Osteoblast (primary cell): ENCODE data around the gene IL17C. TPM values are rescaled to one million over a fixed set of nuclear protein-coding genes. Genes with fewer than 3 reads are reported as not detected.

ENCODE experiments used
- DNase-seq: peaks from one replicate; pipeline ENCODE4 v3.0.0; 2011; ENCODE audit warnings: low spot score, mixed read lengths; ENCODE audit not compliant: insufficient read length; ENCODE audit errors: missing footprints
- H2AFZ ChIP-seq: 2 replicates; pipeline ENCODE4 v1.6.0; 2011; ENCODE audit warnings: mild to moderate bottlenecking, low read length
- H3K27ac ChIP-seq: 2 replicates; pipeline ENCODE4 v1.5.1; 2011; ENCODE audit warnings: mild to moderate bottlenecking, low read depth, low read length, moderate library complexity
- H3K27me3 ChIP-seq: 2 replicates; pipeline ENCODE4 v1.6.0; 2012; ENCODE audit warnings: mild to moderate bottlenecking, control low read depth, inconsistent platforms, low read length, moderate library complexity; ENCODE audit not compliant: insufficient read depth
- H3K36me3 ChIP-seq: 2 replicates; pipeline ENCODE4 v1.5.1; 2011; ENCODE audit warnings: mild to moderate bottlenecking, low read length, control low read depth, moderate library complexity; ENCODE audit not compliant: insufficient read depth
- H3K4me1 ChIP-seq: 2 replicates; pipeline ENCODE4 v1.5.1; 2011; ENCODE audit warnings: mild to moderate bottlenecking, low read length, control low read depth, moderate library complexity; ENCODE audit not compliant: insufficient read depth
- H3K4me2 ChIP-seq: 2 replicates; pipeline ENCODE4 v1.6.0; 2011; ENCODE audit warnings: mild to moderate bottlenecking, low read length; ENCODE audit not compliant: insufficient read depth
- H3K4me3 ChIP-seq: fragments of 200-600 bp; sonication (generic); 3 replicates; pipeline ENCODE4 v1.5.1; 2012; ENCODE audit warnings: mild to moderate bottlenecking, low read length, inconsistent platforms; ENCODE audit not compliant: insufficient read depth
- H3K79me2 ChIP-seq: 2 replicates; pipeline ENCODE4 v1.6.0; 2012; ENCODE audit warnings: mild to moderate bottlenecking, low read length, control low read depth, inconsistent platforms; ENCODE audit not compliant: insufficient read depth
- H3K9me3 ChIP-seq: 2 replicates; pipeline ENCODE4 v1.5.1; 2011; ENCODE audit warnings: low read depth, low read length, control low read depth
- H4K20me1 ChIP-seq: 2 replicates; pipeline ENCODE4 v1.6.0; 2012; ENCODE audit warnings: mild to moderate bottlenecking, low read length, control low read depth; ENCODE audit not compliant: insufficient read depth
- total RNA-seq: library from RNA; depleted of rRNA; stranded (reverse); fragments of >200 nt; gene quantifications from 2 replicates; pipeline ENCODE4 v1.2.3, GENCODE V29; 2012
- TF ChIP-seq, protein P1 (sequence below): IDR thresholded peaks from 2 replicates; pipeline ENCODE4 v1.5.1; 2011; ENCODE audit warnings: mild to moderate bottlenecking, low read depth, low read length, moderate library complexity; ENCODE audit errors: extremely low read depth

IL17C gene
- total RNA-seq, 1 donor = under 0.01 TPM

DNA sequence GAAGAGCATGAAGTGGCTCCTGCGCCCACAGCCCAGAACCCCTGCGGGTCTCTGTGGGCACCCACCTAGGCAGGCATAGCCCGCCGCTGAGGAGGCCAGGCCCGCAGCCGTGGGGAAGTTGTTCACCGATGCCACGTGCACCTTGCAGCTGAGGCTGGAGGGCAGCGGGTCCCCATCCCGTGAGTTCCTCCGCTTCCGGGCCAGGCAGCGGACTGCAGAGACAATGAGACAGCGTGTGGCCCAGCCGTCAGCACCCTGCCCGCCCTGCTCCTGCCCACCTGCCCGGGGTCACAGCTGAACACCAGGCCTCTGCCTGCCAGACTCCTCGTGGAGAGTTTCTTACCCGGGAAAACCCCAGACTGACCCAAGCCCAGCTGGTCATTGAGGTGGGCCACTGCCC lies 19.0 kb downstream of the IL17C start:
- H3K79me2 ChIP-seq = peaks cover 31% of the 10 kb centered on the region
- H3K4me3 ChIP-seq = no peak overlapping the region
- TF ChIP-seq, protein P1, sequence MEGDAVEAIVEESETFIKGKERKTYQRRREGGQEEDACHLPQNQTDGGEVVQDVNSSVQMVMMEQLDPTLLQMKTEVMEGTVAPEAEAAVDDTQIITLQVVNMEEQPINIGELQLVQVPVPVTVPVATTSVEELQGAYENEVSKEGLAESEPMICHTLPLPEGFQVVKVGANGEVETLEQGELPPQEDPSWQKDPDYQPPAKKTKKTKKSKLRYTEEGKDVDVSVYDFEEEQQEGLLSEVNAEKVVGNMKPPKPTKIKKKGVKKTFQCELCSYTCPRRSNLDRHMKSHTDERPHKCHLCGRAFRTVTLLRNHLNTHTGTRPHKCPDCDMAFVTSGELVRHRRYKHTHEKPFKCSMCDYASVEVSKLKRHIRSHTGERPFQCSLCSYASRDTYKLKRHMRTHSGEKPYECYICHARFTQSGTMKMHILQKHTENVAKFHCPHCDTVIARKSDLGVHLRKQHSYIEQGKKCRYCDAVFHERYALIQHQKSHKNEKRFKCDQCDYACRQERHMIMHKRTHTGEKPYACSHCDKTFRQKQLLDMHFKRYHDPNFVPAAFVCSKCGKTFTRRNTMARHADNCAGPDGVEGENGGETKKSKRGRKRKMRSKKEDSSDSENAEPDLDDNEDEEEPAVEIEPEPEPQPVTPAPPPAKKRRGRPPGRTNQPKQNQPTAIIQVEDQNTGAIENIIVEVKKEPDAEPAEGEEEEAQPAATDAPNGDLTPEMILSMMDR = no peak
- DNase-seq = peak; percentile 57
- H3K27ac ChIP-seq = no peak overlapping the region
- H3K27me3 ChIP-seq = no peaks in the 10 kb centered on the region
- no peak overlapping the region for H2AFZ ChIP-seq
- no peaks in the 10 kb centered on the region for H3K9me3 ChIP-seq
- peaks cover 8% of the 10 kb centered on the region for H4K20me1 ChIP-seq
- no peak overlapping the region for H3K4me2 ChIP-seq
- peaks cover 8% of the 10 kb centered on the region for H3K36me3 ChIP-seq
- H3K4me1 ChIP-seq = peaks cover 3% of the 10 kb centered on the region

DNA sequence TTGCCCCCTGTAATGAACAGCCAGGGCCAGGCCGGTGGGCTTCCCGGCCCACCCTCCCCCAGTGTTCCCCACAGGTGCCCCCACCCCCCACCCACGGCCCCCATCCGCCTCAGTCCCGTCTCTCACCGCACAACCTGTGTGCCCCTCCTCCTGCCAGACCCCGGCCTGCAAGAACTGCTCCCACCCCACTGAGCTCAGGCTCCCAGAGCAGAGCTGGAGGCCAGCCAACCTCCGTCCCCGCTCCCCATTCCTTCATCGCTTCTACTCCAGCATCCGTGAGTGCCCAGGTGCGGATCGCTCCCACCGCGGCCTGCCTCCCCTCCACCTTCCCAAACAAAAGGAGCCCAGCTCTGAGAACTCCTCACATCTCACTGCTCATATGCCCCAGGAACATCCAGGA lies 20.3 kb downstream of the IL17C start:
- peaks cover 3% of the 10 kb centered on the region for H3K4me1 ChIP-seq
- no peak overlapping the region for H2AFZ ChIP-seq
- no peak overlapping the region for H3K4me2 ChIP-seq
- H3K36me3 ChIP-seq = peaks cover 8% of the 10 kb centered on the region
- TF ChIP-seq, protein P1 = no peak
- peaks cover 8% of the 10 kb centered on the region for H4K20me1 ChIP-seq
- no peaks in the 10 kb centered on the region for H3K9me3 ChIP-seq
- peak; percentile 83 for DNase-seq
- H3K27me3 ChIP-seq = no peaks in the 10 kb centered on the region
- H3K27ac ChIP-seq = no peak overlapping the region
- H3K79me2 ChIP-seq = peaks cover 42% of the 10 kb centered on the region
- H3K4me3 ChIP-seq = no peak overlapping the region

DNA sequence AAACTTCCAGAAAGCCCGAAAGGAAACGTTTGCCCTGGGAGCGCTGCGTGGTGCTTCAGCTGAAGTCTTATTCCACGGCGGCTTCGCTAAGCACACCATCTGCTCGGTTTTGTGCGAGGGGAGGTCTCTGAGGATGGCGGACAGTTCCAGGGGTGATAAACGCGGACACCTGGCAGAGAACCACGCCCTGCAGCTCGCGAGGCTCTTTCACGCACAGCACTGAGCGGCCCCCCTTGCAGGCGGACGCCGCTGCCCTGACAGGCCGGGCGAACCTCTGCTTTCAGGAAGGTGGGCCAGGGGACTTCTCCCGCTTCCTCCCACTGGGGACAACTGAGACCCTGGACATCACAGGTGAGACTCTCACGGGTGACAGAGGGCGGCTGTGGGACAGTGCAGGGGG lies 20.8 kb downstream of the IL17C start:
- Histone ChIP-seq H3K4me2 (no peak overlapping the region), H3K4me3 (no peak overlapping the region), H4K20me1 (peaks cover 8% of the 10 kb centered on the region), H3K4me1 (peaks cover 3% of the 10 kb centered on the region), H3K36me3 (peaks cover 8% of the 10 kb centered on the region), H3K27me3 (no peaks in the 10 kb centered on the region), H3K9me3 (no peaks in the 10 kb centered on the region), H3K27ac (no peak overlapping the region), H3K79me2 (peaks cover 46% of the 10 kb centered on the region), H2AFZ (no peak overlapping the region)
- DNase-seq = peak; percentile 62
- TF ChIP-seq, protein P1 = no peak

DNA sequence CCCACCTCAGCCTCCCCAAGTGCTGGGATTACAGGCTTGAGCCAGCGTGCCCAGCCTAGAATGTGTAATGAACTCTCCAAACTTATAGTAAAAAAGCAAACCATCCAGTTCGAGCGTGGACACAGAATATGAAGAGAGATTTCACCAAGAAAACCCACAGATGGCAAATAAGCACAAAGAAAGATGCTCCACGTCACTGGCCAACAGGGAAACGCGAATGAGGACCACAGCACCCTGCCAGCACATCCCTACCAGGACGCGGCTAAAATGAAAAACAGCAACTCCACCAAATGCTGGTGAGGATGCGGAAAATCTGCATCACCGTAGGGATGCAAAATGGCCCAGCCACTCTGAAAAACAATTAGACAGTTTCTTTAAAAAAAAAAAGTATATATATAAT lies 23.1 kb downstream of the IL17C start:
- peaks cover 3% of the 10 kb centered on the region for H3K4me1 ChIP-seq
- DNase-seq = peak; percentile 60
- TF ChIP-seq, protein P1 = no peak
- no peak overlapping the region for H2AFZ ChIP-seq
- no peaks in the 10 kb centered on the region for H3K27me3 ChIP-seq
- H3K79me2 ChIP-seq = peaks cover 46% of the 10 kb centered on the region
- H4K20me1 ChIP-seq = peaks cover 8% of the 10 kb centered on the region
- no peaks in the 10 kb centered on the region for H3K9me3 ChIP-seq
- no peaks in the 10 kb centered on the region for H3K36me3 ChIP-seq
- H3K4me2 ChIP-seq = no peak overlapping the region
- H3K4me3 ChIP-seq = no peak overlapping the region
- H3K27ac ChIP-seq = no peak overlapping the region
